AG04449 (cell line): ENCODE results near the gene MED26.

Source experiments
- CTCF ChIA-PET: fragments of 350-600 bp; formaldehyde crosslinking; extraction: SDS; loops from one replicate; lab custom pipeline; 2021; ENCODE audit warnings: antibody characterized with exemption; lab: Yijun Ruan, JAX
- POLR2A ChIA-PET: fragments of 400-600, 350-600 bp; formaldehyde crosslinking; extraction: SDS; loops from one replicate; lab custom pipeline; 2020; ENCODE audit warnings: antibody characterized with exemption, inconsistent platforms; lab: Yijun Ruan, JAX
- DNase-seq: peaks from one replicate; pipeline ENCODE4 v3.0.0-alpha.2; 2010; ENCODE audit warnings: low read depth, low spot score
- H3K4me3 ChIP-seq: 2 replicates; pipeline ENCODE4 v1.5.1; 2011; ENCODE audit warnings: low read depth, mild to moderate bottlenecking, control low read depth, low read length
- CTCF ChIP-seq: IDR thresholded peaks from one replicate; pipeline ENCODE4 v1.5.1; 2011; ENCODE audit warnings: mild to moderate bottlenecking, moderate library complexity, low read length, control low read depth, inconsistent platforms; ENCODE audit not compliant: insufficient read depth; ENCODE audit errors: missing control alignments

MED26 gene

DNA sequence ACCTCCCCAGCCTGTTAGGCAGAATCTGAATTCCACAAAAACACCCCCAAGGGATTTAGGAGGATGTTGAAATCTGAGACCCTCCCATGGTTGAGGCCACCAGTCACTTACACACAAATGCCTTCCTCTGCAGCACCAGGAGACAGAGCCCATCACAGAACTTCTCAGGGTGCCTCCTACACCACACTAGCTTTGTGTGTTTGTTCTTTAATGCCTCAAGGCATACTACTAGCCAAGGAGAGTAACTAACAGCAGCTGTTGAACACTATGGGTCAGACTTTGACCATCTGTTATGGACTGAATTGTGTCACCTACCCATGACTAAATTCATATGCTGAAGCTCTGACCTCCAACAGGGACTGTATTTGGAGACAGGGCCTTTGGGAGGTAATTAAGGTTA is 9.5 kb upstream of the MED26 start:
- no peak for TF ChIP-seq CTCF
- DNase-seq: no peak
- no peak overlapping the region for H3K4me3 ChIP-seq
- ChIA-PET POLR2A (interaction anchor here (1.1 kb wide), 1 partner anchor 12 kb away, joined by 3 read pairs; no protein-coding TSS in a partner anchor), CTCF (interaction anchor here (1.1 to 1.7 kb wide), 3 partner anchors 9 to 50 kb away, joined by 3 read pairs; no protein-coding TSS in a partner anchor)

- no peak for TF ChIP-seq CTCF
- no peak overlapping the region for H3K4me3 ChIP-seq
- DNase-seq: no peak
- ChIA-PET CTCF (no interaction called here), POLR2A (no interaction called here)
Observed at GRCh38 chr19:16631465-16631864, 3.5 kb upstream of the MED26 start.

DNA sequence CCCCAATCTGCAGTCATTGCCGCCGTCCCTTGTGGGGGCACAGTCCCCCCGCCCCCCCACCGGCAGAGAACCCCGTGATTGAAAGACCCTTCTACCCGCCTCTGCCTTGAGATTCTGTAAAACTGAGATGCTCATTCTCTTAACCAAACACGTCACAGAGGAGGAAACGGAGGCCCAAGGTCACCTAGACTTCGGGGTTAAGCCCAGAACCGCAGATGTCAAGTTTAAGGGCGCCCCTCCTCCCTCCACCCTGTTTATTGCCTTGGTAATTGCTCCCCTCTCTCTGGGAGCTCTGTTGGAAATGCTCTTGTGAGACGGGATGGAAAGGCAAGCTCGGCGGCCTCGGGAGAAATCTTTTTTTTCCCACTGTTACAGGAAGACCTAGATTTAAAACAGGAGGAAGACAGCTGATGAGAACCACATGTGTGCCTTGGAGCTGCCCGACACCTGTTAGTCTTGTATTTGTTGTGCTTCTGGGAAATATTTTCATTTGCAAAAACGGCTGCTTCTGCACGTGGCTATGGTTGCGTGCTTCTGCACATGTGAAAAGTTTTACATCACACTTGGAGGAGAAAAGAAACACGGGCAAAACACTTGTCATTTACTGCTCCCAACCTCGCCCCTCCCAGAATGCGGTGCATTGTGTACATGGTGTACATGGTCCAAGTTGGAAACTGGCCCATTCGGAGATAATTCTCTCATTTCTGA is 1.1 kb upstream of the MED26 start:
- DNase-seq: no peak
- TF ChIP-seq CTCF: no peak
- ChIA-PET CTCF (no interaction called here), POLR2A (interaction anchor here (0.5 to 1.9 kb wide), 6 partner anchors 11 to 49 kb away, joined by 4 to 10 read pairs (median 4); partner anchors contain the start of gene SMIM7)
- H3K4me3 ChIP-seq: peak overlapping the region; percentile 88

GRCh38 chr19:16627928-16628182 is 149 bp downstream of the MED26 start:
- DNase-seq: no peak
- CTCF ChIA-PET: interaction anchor here (1.2 kb wide), 1 partner anchor 18 kb away, joined by 3 read pairs; no protein-coding TSS in a partner anchor
- POLR2A ChIA-PET: interaction anchor here (0.8 to 1.6 kb wide), 5 partner anchors 9 to 43 kb away, joined by 3 to 10 read pairs (median 4); partner anchors contain the start of gene SMIM7
- peak overlapping the region; percentile 88 for H3K4me3 ChIP-seq
- no peak for TF ChIP-seq CTCF

DNA sequence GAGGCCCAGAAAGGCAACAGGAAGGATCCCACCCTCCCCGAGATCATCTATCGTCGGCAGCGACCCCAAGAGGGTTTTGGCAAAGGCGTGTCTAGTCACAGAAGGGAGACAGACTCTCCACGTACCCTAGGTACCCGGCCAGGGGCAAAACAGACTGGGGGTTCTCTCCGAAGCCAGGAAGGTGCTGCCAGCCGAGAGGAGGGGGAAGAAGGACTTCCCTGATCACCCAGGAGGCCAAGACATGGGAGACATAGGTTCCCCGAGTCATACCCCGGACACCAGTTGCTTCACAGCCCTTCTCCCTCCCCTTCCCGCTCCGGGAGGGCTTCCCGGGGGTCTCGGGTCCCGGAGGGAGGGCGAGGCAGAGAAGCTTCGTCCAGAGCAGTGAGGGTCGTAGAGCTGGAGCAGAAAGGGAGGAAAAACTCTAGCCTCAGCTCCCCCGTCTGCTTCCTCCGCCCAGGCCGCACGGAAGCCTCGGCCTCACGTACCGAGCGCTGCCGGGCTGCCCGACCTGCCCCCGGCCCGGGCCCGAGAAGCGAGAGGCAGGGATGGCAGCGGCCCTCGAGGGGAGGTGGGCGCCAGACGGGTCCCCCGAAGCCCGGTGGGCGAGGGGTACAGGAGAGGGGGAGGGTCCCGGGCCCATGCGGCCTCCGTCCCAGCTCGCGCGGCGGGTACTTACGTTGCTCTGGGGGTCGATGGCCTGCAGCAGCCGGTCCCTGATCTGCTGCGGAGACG is 644 bp downstream of the MED26 start:
- CTCF ChIA-PET: interaction anchor here (1.2 kb wide), 1 partner anchor 19 kb away, joined by 3 read pairs; no protein-coding TSS in a partner anchor
- DNase-seq: no peak
- POLR2A ChIA-PET: interaction anchor here (0.8 to 1.6 kb wide), 5 partner anchors 9 to 43 kb away, joined by 3 to 10 read pairs (median 4); partner anchors contain the start of gene SMIM7
- no peak for TF ChIP-seq CTCF
- peak overlapping the region; percentile 88 for H3K4me3 ChIP-seq

GRCh38 chr19:16626796-16627192 is 1.2 kb downstream of the MED26 start:
- H3K4me3 ChIP-seq: peak overlapping the region; percentile 88
- ChIA-PET POLR2A (no interaction called here), CTCF (interaction anchor here (1.2 kb wide), 1 partner anchor 20 kb away, joined by 3 read pairs; no protein-coding TSS in a partner anchor)
- no peak for TF ChIP-seq CTCF
- no peak for DNase-seq
